Measurements from ENCODE around the gene LSR. TPM values are rescaled to one million over a fixed set of nuclear protein-coding genes. Genes with fewer than 3 reads are reported as not detected.

The LSR gene
- total RNA-seq, 1 experiment from 2014 or later: 211 TPM

GRCh38 chr19:35205733-35206323 lies 43.0 kb upstream of the LSR start:
- no TSS peak for BruUV-seq (replicated peaks)
- POLR2A ChIA-PET: no interaction called here
- DNase-seq (ENCODE audit: low read depth, low spot score) (no peak), ATAC-seq (no peak)
- no peaks in the 10 kb centered on the region for H4K20me1 ChIP-seq (ENCODE audit: insufficient read depth)
- intact Hi-C loops (cut with micrococcal nuclease): no loop called here
- no peak overlapping the region for H3K4me3 ChIP-seq (replicated peaks in 1 of 2; ENCODE audit: low read depth in 1 of 2, low read length in 2 of 2)
- no peak overlapping the region for H3K27ac ChIP-seq (ENCODE audit: low read depth, low read length)
- H3K9ac ChIP-seq (ENCODE audit: low read length): no peak overlapping the region
- no peak overlapping the region for H3K4me2 ChIP-seq (ENCODE audit: low read length)
- H2AFZ ChIP-seq (ENCODE audit: low read depth, low read length, poor library complexity, severe bottlenecking): no peak overlapping the region
- peaks cover 5 to 18% of the 10 kb centered on the region in 2 experiments; a peak in 2 of 4 replicates for H3K4me1 ChIP-seq (ENCODE audit: control insufficient read depth in 1 of 2, insufficient read depth in 2 of 2, low read length in 2 of 2)
- no peaks in the 10 kb centered on the region for H3K27me3 ChIP-seq (ENCODE audit: insufficient read depth, low read length)
- H3K36me3 ChIP-seq (ENCODE audit: control insufficient read depth in 1 of 2, insufficient read depth in 2 of 2, low read length in 2 of 2): no peaks in the 10 kb centered on the region
- H3K9me3 ChIP-seq (ENCODE audit: control insufficient read depth in 1 of 2, insufficient read depth in 1 of 2, low read depth in 1 of 2, low read length in 2 of 2): no peaks in the 10 kb centered on the region
- RAD21 ChIA-PET (ENCODE audit: low non-redundant PET in 1 of 2, low total read pairs in 2 of 2, uncharacterized antibody in 2 of 2, unreplicated experiment in 2 of 2): no interaction called here
- CTCF ChIA-PET: no interaction called here
- H3K79me2 ChIP-seq (ENCODE audit: insufficient read depth, low read length): no peaks in the 10 kb centered on the region
- H3K9me2 ChIP-seq (ENCODE audit: insufficient read depth): no peaks in the 10 kb centered on the region
- TF ChIP-seq SRF (IDR thresholded peaks at IDR 0.05; ENCODE audit: low read depth) (no peak), CEBPB (IDR thresholded peaks at IDR 0.05; ENCODE audit: low read depth) (no peak), RAD21 (IDR thresholded peaks at IDR 0.05; ENCODE audit: low read depth) (no peak), ZFX (IDR thresholded peaks at IDR 0.05) (no peak), YY1 (IDR thresholded peaks at IDR 0.05; ENCODE audit: extremely low read depth, insufficient replicate concordance, low read depth, low read length) (no peak), JUND (IDR thresholded peaks at IDR 0.05) (no peak), EZH2phosphoT487 (IDR thresholded peaks at IDR 0.05; ENCODE audit: borderline replicate concordance) (no peak), SIN3A (IDR thresholded peaks at IDR 0.05; ENCODE audit: low read depth) (no peak)

- ChIA-PET CTCF (no interaction called here), RAD21 (ENCODE audit: low non-redundant PET in 1 of 2, low total read pairs in 2 of 2, uncharacterized antibody in 2 of 2, unreplicated experiment in 2 of 2) (no interaction called here), POLR2A (no interaction called here)
- intact Hi-C loops (cut with micrococcal nuclease): no loop called here
- Histone ChIP-seq H3K9me2 (ENCODE audit: insufficient read depth) (no peaks in the 10 kb centered on the region), H3K79me2 (ENCODE audit: insufficient read depth, low read length) (no peaks in the 10 kb centered on the region), H3K27ac (ENCODE audit: low read depth, low read length) (no peak overlapping the region), H3K27me3 (ENCODE audit: insufficient read depth, low read length) (no peaks in the 10 kb centered on the region), H3K4me2 (ENCODE audit: low read length) (no peak overlapping the region), H3K4me3 (replicated peaks in 1 of 2; ENCODE audit: low read depth in 1 of 2, low read length in 2 of 2) (no peak overlapping the region), H3K4me1 (ENCODE audit: control insufficient read depth in 1 of 2, insufficient read depth in 2 of 2, low read length in 2 of 2) (peaks cover 5 to 19% of the 10 kb centered on the region in 2 experiments; a peak in 2 of 4 replicates), H2AFZ (ENCODE audit: low read depth, low read length, poor library complexity, severe bottlenecking) (no peak overlapping the region), H3K9ac (ENCODE audit: low read length) (no peak overlapping the region), H3K9me3 (ENCODE audit: control insufficient read depth in 1 of 2, insufficient read depth in 1 of 2, low read depth in 1 of 2, low read length in 2 of 2) (no peaks in the 10 kb centered on the region), H4K20me1 (ENCODE audit: insufficient read depth) (no peaks in the 10 kb centered on the region), H3K36me3 (ENCODE audit: control insufficient read depth in 1 of 2, insufficient read depth in 2 of 2, low read length in 2 of 2) (no peaks in the 10 kb centered on the region)
- DNase-seq (ENCODE audit: low read depth, low spot score) (no peak), ATAC-seq (no peak)
- BruUV-seq (replicated peaks): no TSS peak
- TF ChIP-seq CEBPB (IDR thresholded peaks at IDR 0.05; ENCODE audit: low read depth) (no peak), EZH2phosphoT487 (IDR thresholded peaks at IDR 0.05; ENCODE audit: borderline replicate concordance) (no peak), SP1 (IDR thresholded peaks at IDR 0.05; ENCODE audit: low read depth) (no peak), ZBTB33 (IDR thresholded peaks at IDR 0.05; ENCODE audit: extremely low read depth, insufficient replicate concordance, low read length) (no peak), ZNF274 (IDR thresholded peaks at IDR 0.05; ENCODE audit: low read depth, low read length) (no peak), JUND (IDR thresholded peaks at IDR 0.05) (no peak), RAD21 (IDR thresholded peaks at IDR 0.05; ENCODE audit: low read depth) (no peak), REST (IDR thresholded peaks at IDR 0.05; ENCODE audit: low read depth) (no peak), EGR1 (IDR thresholded peaks at IDR 0.05; ENCODE audit: low read depth) (no peak), POLR2AphosphoS5 (IDR thresholded peaks at IDR 0.05; ENCODE audit: low read depth, low read length) (no peak), ZFX (IDR thresholded peaks at IDR 0.05) (no peak)
These were observed 42.4 kb upstream of the LSR start for GRCh38 chr19:35206379-35206778.
